Esophagus squamous epithelium (tissue), 4 donors: ENCODE data around the gene RASGRF1.
"Not testable (repeated sequence)": the region's sequence is repeated elsewhere in the genome, so short reads cannot be mapped to it uniquely, and the experiment has no call there.

ENCODE experiments used
- CTCF ChIP-seq, 6 experiments: fragments of 450-650 bp in 4 of 6; fragments of 200-600 bp in 2 of 6; sonication (generic) in 2 of 6; IDR thresholded peaks; one replicate each; pipeline ENCODE4 v1.5.1; 2016 to 2019; ENCODE audit warnings: antibody characterized with exemption in 6 of 6, mild to moderate bottlenecking in 4 of 6, moderate library complexity in 4 of 6
- POLR2A ChIP-seq, 4 donors: fragments of 450-650 bp; IDR thresholded peaks; one replicate each; pipeline ENCODE4 v1.6.1; 2017; ENCODE audit warnings: antibody characterized with exemption in 4 of 4, mild to moderate bottlenecking in 4 of 4, moderate library complexity in 3 of 4

GRCh38 chr15:79024493-79024892 is 66.1 kb downstream of the RASGRF1 start:
- not testable (repeated sequence) for TF ChIP-seq CTCF, POLR2A (IDR thresholded peaks at IDR 0.05)
